IPS-11a (cell line): ENCODE data around the gene KIRREL1.

Experiments used
- H3K4me3 ChIP-seq: one replicate; pipeline ENCODE4 v1.5.1; 2013; ENCODE audit warnings: low read depth, low read length, control low read depth

Gene KIRREL1

DNA sequence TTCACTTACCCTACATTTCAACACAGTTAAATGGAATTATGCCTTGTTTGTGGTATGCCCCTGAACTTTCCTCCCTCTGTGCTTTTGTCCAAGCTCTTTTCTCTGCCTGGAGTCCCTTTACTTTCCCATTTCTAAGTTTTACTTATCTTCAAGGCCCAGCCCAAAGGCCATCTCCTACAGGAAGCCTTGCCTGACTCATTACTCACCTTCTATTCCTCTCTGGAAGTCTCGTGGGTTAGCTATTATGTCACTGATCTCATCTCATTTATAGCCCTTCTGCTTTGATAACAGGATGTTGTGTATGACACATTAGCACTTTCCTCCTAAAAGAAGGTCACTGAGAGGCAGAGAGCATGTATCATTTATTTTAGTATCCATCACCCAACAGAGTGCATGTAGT, 108.5 kb downstream of the KIRREL1 start:
- H3K4me3 ChIP-seq, result no peak overlapping the region

DNA sequence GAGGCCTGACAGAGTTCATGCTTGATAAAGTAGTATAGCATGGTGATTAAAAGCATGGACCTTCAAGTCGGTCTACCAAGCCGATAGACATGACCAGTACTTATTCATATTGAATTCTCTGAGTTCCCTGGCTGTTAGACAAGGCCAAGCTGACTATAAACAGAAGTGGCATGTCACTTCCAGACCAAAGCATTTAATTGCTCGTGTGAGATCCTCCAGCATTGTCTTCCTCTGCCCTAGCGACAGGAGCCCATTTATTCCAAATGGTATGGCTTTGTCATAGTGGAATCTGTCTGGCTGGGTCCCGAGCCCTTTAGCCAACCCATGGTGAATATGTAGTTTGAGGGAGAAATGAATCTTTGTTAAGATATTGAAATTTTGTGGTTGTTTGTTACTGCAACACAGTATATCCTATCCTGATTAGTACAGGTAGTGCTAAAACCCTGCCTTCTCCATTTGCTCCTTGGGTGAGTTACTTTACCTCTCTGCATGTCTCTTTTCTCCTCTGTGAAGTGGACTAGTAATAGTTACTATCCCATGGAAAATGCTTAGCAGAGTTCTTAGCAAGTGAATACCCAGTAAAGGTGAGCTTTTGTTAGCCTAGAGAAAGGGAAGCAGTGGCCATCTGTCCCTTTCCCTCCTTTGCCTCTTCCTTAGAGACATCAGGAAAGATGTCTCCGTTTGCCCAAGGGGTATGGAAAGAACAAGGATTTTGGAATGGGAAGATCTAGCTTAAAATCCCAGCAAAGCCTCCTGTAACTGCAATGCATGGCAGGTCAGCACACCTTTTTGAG, 109.6 kb downstream of the KIRREL1 start:
- no peak overlapping the region for H3K4me3 ChIP-seq

DNA sequence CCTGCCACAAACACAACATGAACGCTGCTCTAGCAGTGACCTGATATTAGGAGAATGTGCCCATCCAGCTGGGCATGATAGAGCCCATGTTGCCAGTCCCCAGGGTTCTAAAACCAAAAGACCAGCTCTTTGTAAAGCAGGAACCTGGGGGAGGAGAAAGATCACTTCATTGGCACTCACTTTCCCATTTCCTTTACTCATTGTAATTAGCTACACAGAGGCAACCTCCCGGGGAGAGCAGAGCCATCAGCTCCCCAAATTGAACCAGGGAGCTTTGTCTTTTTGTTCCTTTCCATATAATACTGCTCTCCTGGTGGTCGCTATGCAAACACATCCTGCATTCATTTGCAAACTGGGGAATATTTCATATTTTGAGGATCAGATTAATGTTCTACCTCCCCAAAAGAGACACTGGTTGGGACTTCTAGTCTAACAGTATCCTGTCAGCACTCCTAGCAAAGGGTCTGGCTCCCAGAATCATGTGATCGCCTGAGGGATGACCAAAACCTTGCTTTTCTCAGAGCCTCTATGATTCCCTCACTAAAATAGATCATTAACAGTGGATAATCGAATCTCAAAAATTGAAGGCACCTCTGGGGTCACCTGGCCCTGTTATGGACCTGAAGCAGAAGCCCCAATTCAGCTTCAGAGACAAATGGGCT, 110.5 kb downstream of the KIRREL1 start:
- H3K4me3 ChIP-seq, result no peak overlapping the region

DNA sequence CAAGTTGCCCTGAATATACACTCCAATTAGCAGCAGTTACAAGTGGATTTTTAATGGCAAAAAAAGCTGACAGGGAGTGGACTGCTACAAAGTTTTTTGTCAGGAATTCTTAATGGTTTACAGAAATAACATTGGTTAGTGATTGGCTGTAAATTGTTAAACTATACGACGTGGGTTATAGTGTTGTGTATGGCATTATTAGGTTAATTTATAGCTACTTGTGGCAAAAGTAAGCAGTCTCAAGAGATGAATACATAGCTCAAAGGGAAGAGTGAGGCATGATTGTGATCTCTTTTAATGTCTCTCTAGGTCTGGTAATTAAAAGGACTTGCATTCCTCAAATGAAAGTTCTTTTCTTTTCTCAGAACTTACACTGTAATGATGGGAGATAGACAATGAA, 111.4 kb downstream of the KIRREL1 start:
- no peak overlapping the region for H3K4me3 ChIP-seq

DNA sequence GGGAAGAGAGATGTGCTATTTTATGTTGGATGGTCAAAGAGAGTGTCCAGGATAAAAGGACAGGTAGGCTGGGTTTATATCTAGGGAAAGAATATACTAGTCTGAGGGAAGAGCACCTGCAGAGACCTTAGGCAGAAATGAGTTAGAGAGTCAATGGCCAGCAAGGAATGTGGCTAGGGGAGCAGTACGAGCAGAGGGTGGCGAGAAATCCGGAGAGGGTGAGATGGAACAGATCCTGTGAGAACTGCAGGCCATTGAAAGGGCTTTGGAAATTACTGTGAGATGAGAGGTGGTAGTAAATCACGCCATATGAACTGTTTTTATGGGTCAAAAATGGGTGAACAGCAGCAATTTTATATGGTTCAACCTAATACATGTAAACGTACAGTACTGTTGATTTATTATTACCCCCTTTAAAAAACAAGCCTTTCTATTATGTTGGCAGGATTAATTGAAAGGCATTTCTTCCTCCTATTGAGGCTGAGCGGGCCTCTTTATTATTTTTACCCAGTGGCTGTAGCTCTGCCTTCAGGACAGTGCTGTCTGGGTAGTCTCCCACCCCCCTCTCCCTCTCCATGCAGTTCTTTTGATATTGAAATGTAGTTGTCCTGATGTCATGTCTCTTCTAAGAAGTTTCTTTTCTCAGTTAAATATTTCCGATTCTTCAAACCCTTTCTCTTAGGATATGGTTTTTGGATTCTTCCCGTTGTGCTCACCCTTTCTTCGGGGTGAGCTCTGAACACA, 112.1 kb downstream of the KIRREL1 start:
- H3K4me3 ChIP-seq, result no peak overlapping the region

DNA sequence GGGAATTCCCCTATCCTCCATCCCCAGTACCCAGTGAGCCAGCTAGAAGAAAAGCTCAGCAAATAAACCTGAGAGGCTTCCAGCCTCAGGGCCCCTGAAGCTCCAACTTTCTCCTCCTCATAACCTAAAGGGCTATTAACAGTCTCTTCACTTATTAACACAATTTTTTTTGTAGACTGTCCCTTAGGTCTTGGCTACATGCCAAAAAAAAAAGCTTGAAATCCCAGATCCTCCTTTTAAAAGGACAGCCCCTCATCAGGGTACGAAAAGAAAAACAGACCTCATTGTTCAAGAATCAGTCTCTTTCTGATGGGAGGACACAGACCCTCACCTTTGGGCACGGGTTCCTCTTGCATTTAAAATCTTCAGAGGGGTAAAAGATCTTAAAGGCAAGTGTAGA, 114.5 kb downstream of the KIRREL1 start:
- H3K4me3 ChIP-seq, result no peak overlapping the region

DNA sequence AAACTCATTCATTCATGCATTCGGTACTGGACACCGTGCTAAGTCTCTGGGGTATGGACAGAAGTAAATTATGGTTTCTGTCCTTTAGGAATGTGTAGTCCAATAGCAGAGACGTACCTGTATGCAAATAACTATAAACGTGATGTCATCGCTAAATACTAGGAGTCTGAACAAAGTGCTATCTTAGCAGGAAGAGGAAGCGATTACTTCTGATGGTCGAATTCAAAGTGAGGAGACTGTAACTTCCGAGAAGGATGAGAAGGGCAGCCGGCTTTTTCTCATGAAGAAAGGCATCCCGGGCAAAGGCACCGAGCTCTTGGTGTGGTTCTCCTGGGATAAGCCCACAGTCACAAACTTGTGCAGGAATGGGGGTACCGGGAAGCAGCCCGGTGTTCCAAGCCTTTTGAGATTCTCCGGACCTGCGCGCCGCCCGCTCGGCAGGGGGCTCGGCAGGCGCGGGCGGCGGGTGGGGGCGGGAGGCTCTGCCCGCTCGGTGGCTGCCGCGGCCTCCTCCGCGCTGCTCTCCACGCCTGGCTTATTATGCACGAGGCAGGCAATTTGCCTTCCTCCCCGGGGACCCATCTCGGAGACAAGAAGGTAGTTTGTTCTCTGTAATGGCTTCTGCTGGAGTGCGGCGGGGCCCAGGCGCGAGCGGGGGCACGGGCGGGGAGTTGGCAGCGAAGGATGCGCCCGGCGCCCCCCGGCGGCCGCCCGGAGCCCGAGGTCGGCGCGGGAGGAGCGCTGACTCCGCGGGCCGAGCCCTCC, 119.7 kb downstream of the KIRREL1 start:
- H3K4me3 ChIP-seq, result peak overlapping the region; percentile 42

DNA sequence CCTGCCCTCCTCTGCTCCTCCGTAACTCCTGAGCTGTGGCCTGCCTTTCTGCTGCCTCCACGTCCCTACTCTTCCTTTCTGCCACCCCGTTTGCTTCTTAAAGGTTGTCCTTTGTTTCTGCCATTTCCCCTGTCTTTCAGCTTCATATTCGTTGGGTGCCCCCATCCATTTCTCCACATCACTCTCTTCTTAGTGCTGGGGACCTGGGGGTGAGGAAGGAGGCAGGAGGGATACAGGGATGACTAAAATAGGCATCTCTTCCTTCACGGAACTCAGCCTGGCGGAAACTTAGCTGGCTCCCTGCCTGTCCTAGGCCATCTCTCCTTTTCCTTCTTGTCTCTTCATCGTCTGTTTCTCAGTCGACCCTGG, 120.3 kb downstream of the KIRREL1 start:
- peak overlapping the region; percentile 2 for H3K4me3 ChIP-seq

DNA sequence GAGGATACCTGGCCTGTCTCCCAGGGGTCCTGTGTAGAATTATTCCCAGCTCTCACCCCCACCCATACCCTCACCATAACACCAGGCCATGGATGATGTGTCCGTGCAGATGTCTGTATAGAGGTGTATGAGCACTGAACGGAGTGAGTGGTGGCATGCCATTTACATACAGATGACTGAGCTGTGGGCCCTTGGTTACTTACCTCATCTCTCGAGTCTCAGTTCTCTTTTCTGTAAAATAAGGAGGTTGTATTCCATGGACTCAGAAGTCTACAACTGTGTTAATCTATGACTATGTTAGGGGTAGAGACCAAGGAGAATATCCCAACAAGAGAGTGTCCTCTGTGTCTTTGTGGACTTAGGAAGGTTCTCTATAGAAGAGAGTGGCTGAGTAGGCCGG, 121.7 kb downstream of the KIRREL1 start:
- no peak overlapping the region for H3K4me3 ChIP-seq

DNA sequence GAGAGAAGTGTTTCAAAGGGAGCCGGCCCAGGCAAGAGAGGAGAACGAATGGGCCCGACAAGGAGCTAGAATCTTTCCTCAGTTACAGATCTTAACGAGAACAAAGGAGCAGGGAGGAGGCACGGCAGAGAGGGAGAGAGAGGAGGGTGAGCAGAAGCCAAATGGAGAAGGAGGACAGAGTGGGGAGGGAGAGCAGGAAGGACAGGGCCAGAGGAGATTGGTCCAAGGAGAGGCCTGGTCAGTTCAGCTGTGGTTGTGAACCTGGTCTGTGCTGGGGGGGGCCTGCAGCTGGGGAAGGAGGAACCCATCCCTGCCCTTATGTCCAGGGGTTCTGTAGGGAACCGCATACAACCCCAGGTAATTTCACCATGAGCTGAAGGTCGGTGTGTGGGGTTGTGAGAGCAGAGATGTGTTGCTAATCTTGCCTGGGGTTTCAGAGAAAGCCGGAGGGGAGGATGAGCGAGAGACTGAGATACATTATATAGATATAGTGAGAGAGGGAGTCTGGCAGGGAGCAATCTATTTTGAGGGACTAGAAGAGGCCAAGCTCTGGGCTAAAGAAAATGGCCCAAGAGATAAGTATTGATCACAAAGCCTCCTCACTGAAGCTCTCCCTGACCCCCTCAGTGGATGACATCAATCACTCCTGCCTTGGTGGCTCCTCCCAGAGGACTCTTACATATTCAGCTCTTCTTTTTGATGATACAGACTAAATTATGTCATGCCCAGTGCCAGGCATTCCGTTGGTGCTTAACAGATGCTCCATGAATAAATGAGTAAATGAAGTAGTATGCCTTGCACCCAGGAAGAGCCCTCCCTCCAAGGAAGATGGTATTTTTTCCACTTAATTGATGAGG, 123.1 kb downstream of the KIRREL1 start:
- H3K4me3 ChIP-seq, result no peak overlapping the region

DNA sequence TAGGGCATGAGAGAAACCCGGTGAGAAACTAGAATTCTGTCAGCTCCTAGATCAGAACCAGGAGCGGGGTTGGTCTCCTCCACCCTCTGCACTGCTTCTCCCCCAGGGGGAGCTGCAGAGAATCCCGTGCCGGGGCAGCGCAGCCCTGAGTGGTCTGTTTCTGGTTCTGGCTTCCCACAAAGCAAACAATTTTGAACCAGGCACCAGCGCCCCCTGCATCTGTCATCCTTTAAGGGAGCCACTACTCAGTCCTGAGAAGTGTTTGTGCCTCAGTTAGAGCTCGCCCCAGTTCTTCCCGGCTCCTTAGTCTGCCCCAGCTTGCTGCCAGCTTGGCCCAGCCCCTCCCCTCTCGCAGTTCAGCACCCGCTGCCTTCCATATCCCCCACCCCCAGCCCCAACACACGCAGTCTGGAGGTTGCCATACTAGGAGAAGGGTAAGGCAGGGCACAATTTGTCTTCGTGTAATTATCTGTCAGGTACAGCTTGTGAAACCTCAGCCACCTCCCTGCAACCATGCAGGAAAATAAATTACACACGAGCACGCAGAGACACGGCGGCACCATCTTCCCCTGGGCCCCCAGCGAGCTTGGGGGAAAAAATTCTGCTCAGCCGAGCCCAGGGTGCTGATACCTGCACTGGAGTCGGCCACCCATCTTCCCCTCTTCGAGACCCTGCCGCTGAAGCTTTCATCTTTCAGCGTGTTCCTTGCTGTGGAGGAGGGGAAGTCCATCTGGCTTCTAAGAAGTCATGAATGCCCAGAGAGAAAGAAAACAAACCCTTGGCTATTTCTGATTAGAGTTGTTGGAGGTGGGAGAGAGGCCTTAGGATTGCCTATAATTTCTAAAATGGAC, 124.6 kb downstream of the KIRREL1 start:
- H3K4me3 ChIP-seq, result no peak overlapping the region

DNA sequence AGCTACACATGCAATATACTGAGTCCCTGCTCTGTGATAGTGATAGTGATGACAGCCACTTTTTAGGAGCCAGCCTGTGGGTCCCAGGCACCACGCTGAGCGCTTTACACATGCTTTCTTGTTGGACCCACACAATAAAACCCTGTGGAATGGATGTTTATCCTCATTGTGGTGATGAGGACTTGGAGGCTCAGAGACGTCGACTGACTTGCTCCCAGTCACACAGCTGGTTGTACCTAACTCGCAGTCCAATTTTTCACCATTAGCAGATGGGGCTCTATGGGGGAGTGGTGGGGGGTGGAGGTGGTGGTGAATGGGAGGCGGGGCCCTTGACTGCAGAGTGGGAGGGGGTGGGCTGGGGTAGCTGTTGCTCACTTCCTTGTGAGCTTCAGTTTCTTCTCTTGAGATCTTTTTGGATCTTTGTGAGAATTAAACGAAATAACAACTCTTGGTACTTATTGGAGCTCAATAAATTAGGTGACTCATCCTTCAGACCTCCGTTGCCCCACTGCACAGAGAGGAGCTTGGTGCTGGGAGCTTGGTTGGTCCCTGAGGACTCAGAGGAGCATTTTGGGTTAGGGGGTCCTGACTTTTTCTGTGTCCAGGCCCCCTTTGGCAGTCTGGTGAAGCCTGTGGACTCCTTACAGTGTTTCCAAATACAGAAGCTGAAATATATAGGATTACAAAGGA, 125.4 kb downstream of the KIRREL1 start:
- H3K4me3 ChIP-seq, result no peak overlapping the region

DNA sequence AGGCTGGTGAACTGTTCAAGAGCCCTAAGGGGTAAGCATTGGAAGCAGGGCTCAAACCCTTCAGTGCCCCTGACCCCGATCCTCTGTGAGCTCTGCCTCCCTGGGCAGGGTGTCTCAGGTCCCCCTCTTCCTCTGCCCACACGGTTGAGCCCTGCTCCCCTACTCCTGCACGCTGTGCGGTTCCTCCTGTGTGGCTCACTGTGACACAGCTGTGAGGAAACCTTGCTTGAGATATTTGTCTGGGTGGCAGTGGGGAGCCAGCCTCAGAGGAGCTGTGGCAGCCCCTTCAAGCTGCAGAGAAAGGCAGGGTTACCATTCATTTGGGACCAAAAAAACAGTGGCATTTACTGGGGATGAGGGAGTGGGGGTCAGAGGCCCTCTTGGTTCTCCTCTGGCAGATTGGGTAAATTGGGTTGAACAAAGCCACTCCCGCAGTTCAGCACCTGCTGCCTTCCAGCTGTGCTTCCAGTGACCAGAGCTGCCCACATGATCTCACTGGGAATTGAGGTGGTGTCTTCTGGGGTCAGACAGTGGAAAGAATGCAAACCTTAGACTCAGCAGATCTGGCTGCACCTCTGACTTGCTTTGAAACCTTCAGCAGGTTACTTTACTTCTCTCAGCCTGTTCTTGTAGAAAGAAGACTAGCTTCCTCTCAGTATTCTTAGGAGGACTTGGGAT, 126.7 kb downstream of the KIRREL1 start:
- no peak overlapping the region for H3K4me3 ChIP-seq

DNA sequence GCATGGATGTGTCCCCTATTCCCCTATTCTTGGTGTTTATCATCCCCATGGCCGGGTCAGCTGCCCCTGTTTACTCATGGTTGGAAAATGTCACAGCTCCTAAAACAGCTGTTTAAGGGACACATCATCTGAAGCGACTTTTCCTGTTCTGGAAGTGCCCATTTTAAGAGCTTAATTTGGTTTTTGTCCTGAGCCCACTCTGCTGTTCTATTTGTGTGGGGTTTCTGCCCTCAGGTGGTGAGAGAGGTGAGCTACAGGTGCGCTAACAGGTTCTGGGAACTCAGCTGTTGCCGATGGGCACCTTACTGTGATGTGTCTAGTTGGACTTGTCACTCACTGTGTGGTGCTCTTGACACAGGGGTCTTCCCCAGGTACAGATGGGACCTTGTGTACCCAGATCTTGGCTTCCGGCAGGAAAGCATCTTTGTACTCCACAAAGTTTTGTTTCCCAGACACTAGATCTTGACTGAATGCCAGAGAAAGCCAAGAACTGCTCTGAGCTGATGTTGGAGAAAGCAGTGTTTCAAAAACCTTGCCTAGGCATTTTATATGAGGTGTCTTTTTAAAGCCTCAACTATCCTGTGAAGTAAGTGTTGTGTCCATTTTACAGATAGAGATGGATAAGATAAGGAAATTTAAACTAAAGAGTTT, 128.3 kb downstream of the KIRREL1 start:
- no peak overlapping the region for H3K4me3 ChIP-seq

DNA sequence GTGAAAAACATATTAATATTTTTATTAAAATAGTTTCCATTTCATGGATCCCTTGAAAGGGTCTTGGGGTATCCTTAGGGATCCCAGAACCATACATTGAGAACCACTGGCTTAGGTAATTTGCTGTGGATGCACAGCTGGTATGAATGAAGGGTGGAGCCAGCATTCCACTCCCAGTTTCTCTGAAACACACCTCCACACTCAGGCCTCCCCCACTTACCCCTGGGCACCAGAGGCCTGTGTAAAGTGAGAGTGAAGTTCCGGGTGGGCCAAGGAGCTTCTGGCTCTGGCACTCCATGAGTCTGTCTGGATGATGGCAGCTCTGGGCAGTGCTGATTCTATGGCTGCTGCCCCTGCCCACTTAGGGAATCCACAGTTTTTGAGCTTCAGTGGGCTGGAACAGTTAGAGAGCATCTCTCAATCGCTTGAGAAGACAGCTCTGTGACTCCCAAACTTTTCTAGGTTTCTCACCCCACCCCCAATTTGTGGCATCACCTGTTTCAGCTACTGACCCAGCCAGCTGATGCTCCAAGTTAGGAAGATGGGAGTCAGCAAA, 129.5 kb downstream of the KIRREL1 start:
- no peak overlapping the region for H3K4me3 ChIP-seq

DNA sequence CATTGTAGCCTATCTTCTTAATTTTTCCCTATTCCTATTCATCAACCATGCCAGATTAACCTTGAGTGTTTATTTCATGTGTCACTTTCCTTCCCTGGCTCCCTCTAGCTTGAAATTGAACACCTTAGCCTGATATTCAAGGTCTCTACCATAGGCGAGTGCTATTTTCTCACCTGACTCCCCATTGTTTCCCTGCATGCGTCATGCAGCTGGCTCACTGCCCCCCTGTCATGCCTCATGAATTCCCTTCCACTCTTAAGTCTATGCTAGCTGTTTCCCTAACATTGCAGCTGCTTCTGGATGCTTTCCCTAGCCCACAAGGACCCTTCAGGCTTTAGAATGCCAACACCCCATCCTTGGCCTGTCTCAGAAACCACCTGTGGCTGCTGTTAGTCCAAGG, 130.6 kb downstream of the KIRREL1 start:
- H3K4me3 ChIP-seq, result no peak overlapping the region

DNA sequence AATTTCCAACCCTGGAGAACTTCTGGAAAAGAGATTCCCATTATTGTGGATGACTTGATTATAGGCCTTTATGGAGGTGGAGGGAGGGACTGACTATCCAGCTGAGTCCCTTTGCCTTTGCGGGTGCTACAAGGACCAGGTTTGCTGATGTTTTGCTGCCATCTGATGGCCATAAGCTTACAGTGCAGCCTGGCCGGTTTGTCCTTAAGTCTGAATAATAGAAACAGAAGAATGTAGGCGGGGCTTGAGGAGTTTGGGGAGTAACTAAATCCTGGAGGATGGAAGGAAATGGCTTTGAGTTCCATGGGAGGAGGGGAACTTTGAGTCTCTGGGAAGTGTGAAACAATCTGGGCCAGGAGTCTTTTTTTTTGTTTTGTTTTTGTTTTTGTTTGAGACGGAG, 131.6 kb downstream of the KIRREL1 start:
- no peak overlapping the region for H3K4me3 ChIP-seq
